Right lobe of liver (tissue), 4 donors: ENCODE measurements around the gene IL33.

Experiments used
- POLR2A ChIP-seq: fragments of 450-650 bp; IDR thresholded peaks from one replicate; pipeline ENCODE4 v1.6.1; 2017; ENCODE audit warnings: antibody characterized with exemption, mild to moderate bottlenecking
- TF ChIP-seq, protein P1 (sequence below), 4 donors: fragments of 200-600 bp in 3 of 4; fragments of 450-650 bp in 1 of 4; IDR thresholded peaks; one replicate each; pipeline versions ENCODE4 v1.5.1 to v1.8.0; 2016 to 2022; ENCODE audit warnings: antibody characterized with exemption in 4 of 4, mild to moderate bottlenecking in 2 of 4
- donor health status: DM: no; HTN: no; CAD: no.
- donor health status: DM: no; HTN: no; CAD: no.
- donor health status: DM: no; HTN: yes; CAD: no.

DNA sequence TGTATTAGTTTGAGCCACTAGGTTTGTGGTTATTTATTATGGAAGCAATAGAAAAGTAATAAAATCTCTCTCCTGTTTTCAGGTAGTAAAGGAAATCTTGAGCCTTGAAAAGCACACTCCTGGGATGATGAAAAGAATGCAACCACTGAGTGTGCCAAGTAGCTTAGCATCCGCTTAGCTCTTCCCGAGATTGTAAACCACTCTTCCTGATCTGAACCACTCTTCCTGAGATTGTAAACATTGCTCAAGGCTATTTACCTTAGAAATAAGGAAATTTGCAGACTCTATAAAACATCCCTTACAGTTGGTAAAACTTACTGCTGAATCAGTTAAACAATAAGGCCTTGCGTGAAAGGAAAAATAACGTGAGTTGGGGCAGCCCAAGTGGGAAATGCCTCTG is 17.4 kb upstream of the IL33 start:
- TF ChIP-seq, protein P1, sequence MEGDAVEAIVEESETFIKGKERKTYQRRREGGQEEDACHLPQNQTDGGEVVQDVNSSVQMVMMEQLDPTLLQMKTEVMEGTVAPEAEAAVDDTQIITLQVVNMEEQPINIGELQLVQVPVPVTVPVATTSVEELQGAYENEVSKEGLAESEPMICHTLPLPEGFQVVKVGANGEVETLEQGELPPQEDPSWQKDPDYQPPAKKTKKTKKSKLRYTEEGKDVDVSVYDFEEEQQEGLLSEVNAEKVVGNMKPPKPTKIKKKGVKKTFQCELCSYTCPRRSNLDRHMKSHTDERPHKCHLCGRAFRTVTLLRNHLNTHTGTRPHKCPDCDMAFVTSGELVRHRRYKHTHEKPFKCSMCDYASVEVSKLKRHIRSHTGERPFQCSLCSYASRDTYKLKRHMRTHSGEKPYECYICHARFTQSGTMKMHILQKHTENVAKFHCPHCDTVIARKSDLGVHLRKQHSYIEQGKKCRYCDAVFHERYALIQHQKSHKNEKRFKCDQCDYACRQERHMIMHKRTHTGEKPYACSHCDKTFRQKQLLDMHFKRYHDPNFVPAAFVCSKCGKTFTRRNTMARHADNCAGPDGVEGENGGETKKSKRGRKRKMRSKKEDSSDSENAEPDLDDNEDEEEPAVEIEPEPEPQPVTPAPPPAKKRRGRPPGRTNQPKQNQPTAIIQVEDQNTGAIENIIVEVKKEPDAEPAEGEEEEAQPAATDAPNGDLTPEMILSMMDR (IDR thresholded peaks at IDR 0.05), result no peak
- TF ChIP-seq POLR2A, result no peak
